Panc1 (cell line): ENCODE measurements around the gene GPC6. TPM values are rescaled to one million over a fixed set of nuclear protein-coding genes. Genes with fewer than 3 reads are reported as not detected.

ENCODE experiments used
- ATAC-seq: fragments of 200-7000 bp; cut with Tn5 transposase; 2 replicates; pipeline ENCODE4 v1.9.1; 2020; ENCODE audit warnings: mild to moderate bottlenecking, moderate library complexity
- BruUV-seq: library from RNA; stranded (reverse); fragments of 400-500 nt; replicated peaks from 2 replicates; lab custom pipeline; 2021; lab: Mats Ljungman, UMichigan
- CTCF ChIA-PET: fragments of 300-600 bp; sonication (Branson Sonifier 250); formaldehyde crosslinking; loops from one replicate; lab custom pipeline; 2022; ENCODE audit warnings: antibody characterized with exemption; lab: Charles Lee
- POLR2A ChIA-PET: fragments of 300-600 bp; sonication (Branson Sonifier 250); formaldehyde crosslinking; loops from one replicate; lab custom pipeline; 2022; ENCODE audit warnings: antibody characterized with exemption; lab: Charles Lee
- DNase-seq: peaks from one replicate; pipeline ENCODE4 v3.0.0-alpha.2; 2010; ENCODE audit warnings: low read depth, low spot score
- H3K27ac ChIP-seq: 2 replicates; pipeline ENCODE4 v1.5.1; 2011; ENCODE audit warnings: mild to moderate bottlenecking, low read length, inconsistent platforms
- H3K27me3 ChIP-seq: fragments of 200-500 bp; sonication (Bioruptor generic); 2 replicates; pipeline ENCODE4 v1.6.0; 2014; ENCODE audit warnings: low read length, inconsistent platforms; ENCODE audit not compliant: control insufficient read depth, insufficient read depth
- H3K36me3 ChIP-seq: fragments of 200-500 bp; sonication (Bioruptor generic); 2 replicates; pipeline ENCODE4 v1.5.1; 2014; ENCODE audit warnings: inconsistent platforms, mild to moderate bottlenecking, low read length, moderate library complexity; ENCODE audit not compliant: control insufficient read depth, insufficient read depth
- H3K4me1 ChIP-seq: 2 replicates; pipeline ENCODE4 v1.5.1; 2011; ENCODE audit warnings: inconsistent platforms, mild to moderate bottlenecking, low read length, moderate library complexity; ENCODE audit not compliant: control insufficient read depth, insufficient read depth
- H3K4me3 ChIP-seq, 2 experiments: 2 replicates each; pipeline ENCODE4 v1.5.1; 2011 to 2012; ENCODE audit warnings: low read depth in 2 of 2, low read length in 2 of 2, mild to moderate bottlenecking in 2 of 2, inconsistent platforms in 1 of 2, moderate library complexity in 1 of 2
- H3K9me3 ChIP-seq: fragments of 200-500 bp; sonication (Bioruptor generic); 2 replicates; pipeline ENCODE4 v1.5.1; 2014; ENCODE audit warnings: low read depth, mild to moderate bottlenecking, inconsistent platforms, low read length, moderate library complexity; ENCODE audit not compliant: control insufficient read depth, insufficient read depth
- CTCF ChIP-seq: fragments of 450-650 bp; IDR thresholded peaks from 2 replicates; pipeline ENCODE4 v1.5.1; 2017; ENCODE audit warnings: mild to moderate bottlenecking
- POLR2AphosphoS5 ChIP-seq: IDR thresholded peaks from 2 replicates; pipeline ENCODE4 v1.6.1; 2012; ENCODE audit warnings: mild to moderate bottlenecking, low read depth, low read length, moderate library complexity
- REST ChIP-seq, 2 experiments: IDR thresholded peaks; 2 replicates each; pipeline ENCODE4 v1.6.1; 2011 to 2012; ENCODE audit warnings: low read depth in 2 of 2, control low read depth in 1 of 2, low read length in 1 of 2, mild to moderate bottlenecking in 1 of 2, moderate library complexity in 1 of 2; ENCODE audit not compliant: insufficient read depth in 1 of 2
- SIN3A ChIP-seq: IDR thresholded peaks from 2 replicates; pipeline ENCODE4 v1.6.1; 2012; ENCODE audit warnings: low read depth, mild to moderate bottlenecking, low read length, moderate library complexity, borderline replicate concordance; ENCODE audit not compliant: insufficient read depth
- TCF7L2 ChIP-seq: IDR thresholded peaks from 2 replicates; pipeline ENCODE4 v1.6.1; 2011; ENCODE audit warnings: mild to moderate bottlenecking, low read depth, low read length, inconsistent platforms
- in situ Hi-C: cut with HindIII; loops from 2 replicates; pipeline ENCODE4 v1.10.0; 2016; ENCODE audit warnings: low sequenced_read_pairs, low pct_unique_long_range_greater_than_20kb
- intact Hi-C: fragments of 100-400 bp; cut with micrococcal nuclease; formaldehyde crosslinking; loops from one replicate; pipeline ENCODE4 v1.10.0; 2022; ENCODE audit not compliant: unreplicated experiment
- total RNA-seq: library from RNA; stranded (reverse); gene quantifications from one replicate; pipeline ENCODE4 v1.2.1, GENCODE V29; 2021; ENCODE audit not compliant: unreplicated experiment

Gene GPC6
- total RNA-seq, 1 experiment from 2014 or later = 4.8 TPM

- H3K36me3 ChIP-seq = no peaks in the 10 kb centered on the region
- TF ChIP-seq REST (IDR thresholded peaks at IDR 0.05; ENCODE audit: insufficient read depth in 1 of 2, low read depth in 2 of 2, low read length in 1 of 2) (no peak), POLR2AphosphoS5 (no peak), TCF7L2 (no peak), SIN3A (no peak), CTCF (no peak)
- in situ Hi-C loops = no loop called here
- intact Hi-C loops = no loop called here
- CTCF ChIA-PET = no interaction called here
- DNase-seq (no peak), ATAC-seq (no peak)
- no peaks in the 10 kb centered on the region for H3K27me3 ChIP-seq
- H3K4me1 ChIP-seq = no peaks in the 10 kb centered on the region; the same call in 1 of the 2 replicates
- POLR2A ChIA-PET = no interaction called here
- BruUV-seq = no TSS peak
- H3K4me3 ChIP-seq = no peak overlapping the region
- H3K27ac ChIP-seq = no peak overlapping the region
- no peaks in the 10 kb centered on the region for H3K9me3 ChIP-seq
Observed at GRCh38 chr13:93360021-93360420, 133.4 kb downstream of the GPC6 start.

GRCh38 chr13:93361703-93362102 is 135.1 kb downstream of the GPC6 start:
- intact Hi-C loops = no loop called here
- Histone ChIP-seq H3K27ac (no peak overlapping the region), H3K27me3 (no peaks in the 10 kb centered on the region), H3K4me3 (no peak overlapping the region), H3K4me1 (no peaks in the 10 kb centered on the region; the same call in 1 of the 2 replicates), H3K9me3 (no peaks in the 10 kb centered on the region), H3K36me3 (no peaks in the 10 kb centered on the region)
- DNase-seq (no peak), ATAC-seq (no peak)
- in situ Hi-C loops = no loop called here
- TF ChIP-seq POLR2AphosphoS5 (no peak), SIN3A (no peak), TCF7L2 (no peak), CTCF (no peak), REST (IDR thresholded peaks at IDR 0.05; ENCODE audit: insufficient read depth in 1 of 2, low read depth in 2 of 2, low read length in 1 of 2) (no peak)
- CTCF ChIA-PET = no interaction called here
- POLR2A ChIA-PET = no interaction called here
- BruUV-seq = no TSS peak
